SU-DHL-6 (cell line): ENCODE measurements around the gene FLNA.
"Not testable (repeated sequence)": the region's sequence is repeated elsewhere in the genome, so short reads cannot be mapped to it uniquely, and the experiment has no call there.

Experiments
- H2AFZ ChIP-seq: fragments of 200-600 bp; sonication (generic); 2 replicates; pipeline ENCODE4 v1.6.1; 2014; ENCODE audit warnings: low read depth, mild to moderate bottlenecking, moderate library complexity, mixed read lengths, antibody characterized with exemption, low read length; ENCODE audit not compliant: severe bottlenecking
- H3F3A ChIP-seq: fragments of 200-600 bp; shearing (Covaris generic); 2 replicates; pipeline ENCODE4 v1.6.0; 2016; ENCODE audit warnings: antibody characterized with exemption, mild to moderate bottlenecking; ENCODE audit not compliant: insufficient read depth
- H3K27ac ChIP-seq: fragments of 200-600 bp; sonication (generic); 2 replicates; pipeline ENCODE4 v1.5.1; 2016; ENCODE audit warnings: low read depth, mild to moderate bottlenecking, low read length, moderate library complexity, mixed read lengths
- H3K27me3 ChIP-seq: fragments of 200-600 bp; sonication (generic), shearing (Covaris generic); 2 replicates; pipeline ENCODE4 v1.6.0; 2014; ENCODE audit warnings: mild to moderate bottlenecking, low read length
- H3K36me3 ChIP-seq: fragments of 200-600 bp; sonication (generic); 2 replicates; pipeline ENCODE4 v1.6.1; 2014; ENCODE audit warnings: mild to moderate bottlenecking, low read length, mixed read lengths
- H3K4me2 ChIP-seq: fragments of 300-600, 200-600 bp; shearing (Covaris generic), sonication (generic); 2 replicates; pipeline ENCODE4 v1.6.0; 2014; ENCODE audit warnings: low read length, low read depth, mild to moderate bottlenecking; ENCODE audit not compliant: poor library complexity, severe bottlenecking
- H3K4me3 ChIP-seq: fragments of 200-600 bp; sonication (generic); 2 replicates; pipeline ENCODE4 v1.5.1; 2014; ENCODE audit warnings: antibody characterized with exemption, low read length, mild to moderate bottlenecking, mixed read lengths; ENCODE audit not compliant: insufficient read depth, poor library complexity, severe bottlenecking
- H3K79me2 ChIP-seq: fragments of 200-600 bp; sonication (generic); 2 replicates; pipeline ENCODE4 v1.6.1; 2014; ENCODE audit warnings: mild to moderate bottlenecking, low read length, moderate library complexity; ENCODE audit not compliant: insufficient read depth
- H3K9ac ChIP-seq: fragments of 200-600 bp; sonication (generic); 2 replicates; pipeline ENCODE4 v1.7.0; 2014; ENCODE audit warnings: mild to moderate bottlenecking, low read length
- H3K9me2 ChIP-seq: fragments of 200-600 bp; sonication (generic); replicated peaks from 2 replicates; pipeline ENCODE4 v1.6.1; 2014; ENCODE audit warnings: low read length; ENCODE audit not compliant: insufficient read depth
- H3K9me3 ChIP-seq: fragments of 200-600 bp; sonication (generic); 2 replicates; pipeline ENCODE4 v1.6.1; 2014; ENCODE audit warnings: low read length, mixed read lengths; ENCODE audit not compliant: insufficient read depth
- H4K20me1 ChIP-seq: fragments of 200-600 bp; sonication (generic); 2 replicates; pipeline ENCODE4 v1.6.1; 2014; ENCODE audit warnings: low read depth, mild to moderate bottlenecking, antibody characterized with exemption, low read length, moderate library complexity, mixed read lengths
- EZH2phosphoT487 ChIP-seq: fragments of 200-600 bp; sonication (generic), shearing (Covaris generic); conservative IDR thresholded peaks from 2 replicates; pipeline ENCODE4 v1.6.1; 2018; ENCODE audit warnings: mild to moderate bottlenecking, antibody characterized with exemption, low read length, moderate library complexity, mixed read lengths
- TF ChIP-seq, protein P1 (sequence below): fragments of 200-600 bp; sonication (generic); IDR thresholded peaks from one replicate; pipeline ENCODE4 v1.5.1; 2017; ENCODE audit warnings: antibody characterized with exemption, mild to moderate bottlenecking, low read length, moderate library complexity; ENCODE audit not compliant: insufficient read depth, poor library complexity, severe bottlenecking

FLNA gene

GRCh38 chrX:154303476-154303875, 71.0 kb downstream of the FLNA start:
- no peaks in the 10 kb centered on the region for H3K36me3 ChIP-seq

DNA sequence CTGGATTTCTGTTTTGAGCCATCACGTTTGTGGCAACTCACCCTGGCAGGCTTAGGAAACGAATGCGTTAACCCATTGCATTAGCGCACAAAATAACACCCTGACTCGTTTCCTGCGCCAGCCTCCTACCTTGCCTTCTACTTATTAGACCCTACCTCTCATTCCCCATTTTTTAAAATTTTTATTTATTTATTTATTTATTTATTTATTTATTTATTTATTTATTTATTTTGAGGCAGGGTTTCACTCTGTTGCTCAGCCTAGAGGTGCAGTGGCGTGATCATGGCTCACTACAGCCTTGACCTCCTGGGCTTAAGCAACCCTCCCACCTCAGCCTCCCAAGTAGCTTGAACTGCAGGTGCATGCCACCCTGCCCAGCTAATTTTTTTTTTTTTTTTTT, 71.4 kb downstream of the FLNA start:
- H3F3A ChIP-seq, H3K9me2 ChIP-seq, H2AFZ ChIP-seq, H3K27me3 ChIP-seq, H3K4me3 ChIP-seq, H4K20me1 ChIP-seq, H3K79me2 ChIP-seq, H3K9me3 ChIP-seq, H3K36me3 ChIP-seq, H3K9ac ChIP-seq, H3K4me2 ChIP-seq, H3K27ac ChIP-seq: not testable (repeated sequence)

More at GRCh38 chrX:154303476-154303875, 71.0 kb downstream of the FLNA start:
- Histone ChIP-seq H3F3A (peaks cover 4% of the 10 kb centered on the region; the same call in 1 of the 2 replicates), H3K4me2 (no peak overlapping the region), H3K9ac (no peak overlapping the region), H3K4me3 (no peak overlapping the region), H3K27me3 (no peaks in the 10 kb centered on the region), H3K9me2 (no peaks in the 10 kb centered on the region), H4K20me1 (no peaks in the 10 kb centered on the region), H3K9me3 (no peaks in the 10 kb centered on the region), H3K27ac (no peak overlapping the region), H2AFZ (no peak overlapping the region), H3K79me2 (no peaks in the 10 kb centered on the region)
- no peak for TF ChIP-seq EZH2phosphoT487
- TF ChIP-seq, protein P1, sequence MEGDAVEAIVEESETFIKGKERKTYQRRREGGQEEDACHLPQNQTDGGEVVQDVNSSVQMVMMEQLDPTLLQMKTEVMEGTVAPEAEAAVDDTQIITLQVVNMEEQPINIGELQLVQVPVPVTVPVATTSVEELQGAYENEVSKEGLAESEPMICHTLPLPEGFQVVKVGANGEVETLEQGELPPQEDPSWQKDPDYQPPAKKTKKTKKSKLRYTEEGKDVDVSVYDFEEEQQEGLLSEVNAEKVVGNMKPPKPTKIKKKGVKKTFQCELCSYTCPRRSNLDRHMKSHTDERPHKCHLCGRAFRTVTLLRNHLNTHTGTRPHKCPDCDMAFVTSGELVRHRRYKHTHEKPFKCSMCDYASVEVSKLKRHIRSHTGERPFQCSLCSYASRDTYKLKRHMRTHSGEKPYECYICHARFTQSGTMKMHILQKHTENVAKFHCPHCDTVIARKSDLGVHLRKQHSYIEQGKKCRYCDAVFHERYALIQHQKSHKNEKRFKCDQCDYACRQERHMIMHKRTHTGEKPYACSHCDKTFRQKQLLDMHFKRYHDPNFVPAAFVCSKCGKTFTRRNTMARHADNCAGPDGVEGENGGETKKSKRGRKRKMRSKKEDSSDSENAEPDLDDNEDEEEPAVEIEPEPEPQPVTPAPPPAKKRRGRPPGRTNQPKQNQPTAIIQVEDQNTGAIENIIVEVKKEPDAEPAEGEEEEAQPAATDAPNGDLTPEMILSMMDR: no peak

DNA sequence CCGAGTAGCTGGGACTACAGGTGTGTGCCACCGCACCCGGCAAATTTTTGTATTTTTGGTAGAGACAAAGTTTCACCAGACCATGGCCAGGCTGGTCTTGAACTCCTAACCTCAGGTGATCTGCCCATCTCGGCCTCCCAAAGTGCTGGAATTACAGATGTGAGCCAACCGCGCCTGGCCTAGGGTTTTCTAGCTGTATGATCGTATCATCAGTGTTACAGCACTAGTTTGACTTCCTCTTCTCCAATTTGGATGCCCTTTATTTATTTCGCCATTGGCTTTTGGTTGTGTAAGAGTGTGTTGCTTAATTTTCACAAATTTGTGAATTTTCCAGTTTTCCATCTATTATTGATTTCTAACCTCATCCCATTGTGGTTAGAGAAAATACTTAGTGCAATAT, 73.6 kb downstream of the FLNA start:
- no peaks in the 10 kb centered on the region for H3K27me3 ChIP-seq
- no peak overlapping the region for H3K4me3 ChIP-seq
- H3K4me2 ChIP-seq: no peak overlapping the region
- no peak overlapping the region for H2AFZ ChIP-seq
- peaks cover 13% of the 10 kb centered on the region for H3F3A ChIP-seq
- no peaks in the 10 kb centered on the region for H3K79me2 ChIP-seq
- H3K9ac ChIP-seq: no peak overlapping the region
- H3K9me3 ChIP-seq: no peaks in the 10 kb centered on the region
- no peaks in the 10 kb centered on the region for H4K20me1 ChIP-seq
- no peaks in the 10 kb centered on the region for H3K36me3 ChIP-seq
- no peaks in the 10 kb centered on the region for H3K9me2 ChIP-seq
- TF ChIP-seq EZH2phosphoT487: no peak
- TF ChIP-seq, protein P1: no peak
- no peak overlapping the region for H3K27ac ChIP-seq
